PC-9 (cell line): Measurements from ENCODE around the gene SDC1.

Experiments
- CTCF ChIP-seq: fragments of 200-600 bp; sonication (generic); conservative IDR thresholded peaks from 2 replicates; pipeline ENCODE4 v1.6.1; 2017; ENCODE audit warnings: mixed run types, antibody characterized with exemption, mild to moderate bottlenecking, moderate library complexity
- EZH2 ChIP-seq: fragments of 200-600 bp; sonication (generic); IDR thresholded peaks from 2 replicates; pipeline ENCODE4 v1.8.0; 2017; ENCODE audit warnings: antibody characterized with exemption, low read depth

GRCh38 chr2:20220806-20221554, 4.0 kb downstream of the SDC1 start:
- TF ChIP-seq CTCF (no peak), EZH2 (no peak)
